Subcutaneous abdominal adipose tissue (tissue), 5 donors: Measurements from ENCODE around the gene PUS1.
"Not testable (repeated sequence)": the region's sequence is repeated elsewhere in the genome, so short reads cannot be mapped to it uniquely, and the experiment has no call there.

ENCODE experiments used
- H3K27ac ChIP-seq: one replicate; pipeline ENCODE4 v1.7.0; 2013; ENCODE audit warnings: low read depth, mild to moderate bottlenecking, inconsistent platforms, low read length, moderate library complexity
- H3K27me3 ChIP-seq, 5 donors: one replicate each; pipeline ENCODE4 v1.7.0; 2013; ENCODE audit warnings: low read length in 5 of 5, inconsistent platforms in 1 of 5; ENCODE audit not compliant: control insufficient read depth in 5 of 5, insufficient read depth in 4 of 5
- H3K36me3 ChIP-seq, 5 donors: one replicate each; pipeline ENCODE4 v1.7.0; 2013; ENCODE audit warnings: low read length in 5 of 5; ENCODE audit not compliant: control insufficient read depth in 5 of 5, insufficient read depth in 5 of 5
- H3K4me1 ChIP-seq, 5 donors: one replicate each; pipeline ENCODE4 v1.7.0; 2013; ENCODE audit warnings: low read length in 5 of 5, mild to moderate bottlenecking in 3 of 5, moderate library complexity in 1 of 5; ENCODE audit not compliant: control insufficient read depth in 5 of 5, insufficient read depth in 5 of 5
- H3K4me3 ChIP-seq, 5 donors: one replicate each; pipeline ENCODE4 v1.7.0; 2013; ENCODE audit warnings: low read length in 5 of 5, low read depth in 1 of 5
- H3K9ac ChIP-seq, 5 donors: one replicate each; pipeline ENCODE4 v1.7.0; 2013; ENCODE audit warnings: low read length in 5 of 5, mild to moderate bottlenecking in 4 of 5, moderate library complexity in 3 of 5
- H3K9me3 ChIP-seq, 5 donors: one replicate each; pipeline ENCODE4 v1.7.0; 2013; ENCODE audit warnings: low read length in 5 of 5; ENCODE audit not compliant: control insufficient read depth in 5 of 5
- donor health status: healthy.
- donor health status: healthy.
- donor health status: healthy.
- donor health status: healthy.
- donor health status: healthy.

PUS1 gene

GRCh38 chr12:131928711-131929580, at the start of gene PUS1:
PUS1 (plus strand) TSS chr12:131929276; CDS start chr12:131929723, 447 bp downstream.
- peak within 1 kb of the TSS; percentile 62 for H3K27ac ChIP-seq
- H3K9me3 ChIP-seq, result no peaks in the 10 kb centered on the region
- H3K4me1 ChIP-seq, result peaks cover 0 to 29% (median 27%) of the 10 kb centered on the region in 5 donors
- peak within 1 kb of the TSS in 4 of 5 donors; percentile 80 to 87 (median 82) for H3K9ac ChIP-seq
- peak within 1 kb of the TSS; percentile 59 to 87 (median 78) for H3K4me3 ChIP-seq
- peaks cover 0 to 22% (median 21%) of the 10 kb centered on the region in 5 donors for H3K36me3 ChIP-seq
- no peaks in the 10 kb centered on the region for H3K27me3 ChIP-seq

- no peaks in the 10 kb centered on the region for H3K36me3 ChIP-seq
- peaks cover 0 to 3% (median 0%) of the 10 kb centered on the region in 5 donors for H3K27me3 ChIP-seq
- no peak overlapping the region for H3K4me3 ChIP-seq
- no peak overlapping the region for H3K27ac ChIP-seq
- no peaks in the 10 kb centered on the region for H3K4me1 ChIP-seq
- peaks cover 0 to 5% (median 0%) of the 10 kb centered on the region in 5 donors for H3K9me3 ChIP-seq
- H3K9ac ChIP-seq, result no peak overlapping the region
Measured at GRCh38 chr12:131882804-131883520, 46.1 kb upstream of the PUS1 start.

GRCh38 chr12:131883521-131883900, 45.6 kb upstream of the PUS1 start:
- Histone ChIP-seq H3K4me3 (no peak overlapping the region), H3K9ac (no peak overlapping the region), H3K36me3 (no peaks in the 10 kb centered on the region), H3K27me3 (peaks cover 0 to 3% (median 0%) of the 10 kb centered on the region in 5 donors), H3K4me1 (no peaks in the 10 kb centered on the region), H3K27ac (no peak overlapping the region), H3K9me3 (peaks cover 0 to 5% (median 0%) of the 10 kb centered on the region in 5 donors)

GRCh38 chr12:131885076-131885475, 44.0 kb upstream of the PUS1 start:
- H3K9me3 ChIP-seq, H3K36me3 ChIP-seq, H3K4me1 ChIP-seq, H3K27me3 ChIP-seq, H3K9ac ChIP-seq, H3K27ac ChIP-seq, H3K4me3 ChIP-seq: not testable (repeated sequence)

- Histone ChIP-seq H3K4me1 (no peaks in the 10 kb centered on the region), H3K27ac (no peak overlapping the region), H3K27me3 (peaks cover 0 to 3% (median 0%) of the 10 kb centered on the region in 5 donors), H3K9ac (no peak overlapping the region), H3K36me3 (no peaks in the 10 kb centered on the region), H3K4me3 (no peak overlapping the region), H3K9me3 (peaks cover 0 to 5% (median 0%) of the 10 kb centered on the region in 5 donors)
Measured at GRCh38 chr12:131885543-131886057, 43.5 kb upstream of the PUS1 start.

- peaks cover 0 to 20% (median 14%) of the 10 kb centered on the region in 5 donors for H3K4me1 ChIP-seq
- H3K27me3 ChIP-seq, H3K9me3 ChIP-seq, H3K27ac ChIP-seq, H3K9ac ChIP-seq, H3K4me3 ChIP-seq, H3K36me3 ChIP-seq: not testable (repeated sequence)
Measured at GRCh38 chr12:131891722-131892121, 37.4 kb upstream of the PUS1 start.

- Histone ChIP-seq H3K27me3 (no peaks in the 10 kb centered on the region), H3K9me3 (no peaks in the 10 kb centered on the region), H3K4me3 (no peak overlapping the region), H3K36me3 (peaks cover 0 to 9% (median 0%) of the 10 kb centered on the region in 5 donors), H3K9ac (no peak overlapping the region), H3K4me1 (peaks cover 0 to 31% (median 21%) of the 10 kb centered on the region in 5 donors), H3K27ac (no peak overlapping the region)
Measured at GRCh38 chr12:131892711-131893604, 36.1 kb upstream of the PUS1 start.

- Histone ChIP-seq H3K9ac (no peak overlapping the region), H3K27me3 (no peaks in the 10 kb centered on the region), H3K27ac (no peak overlapping the region), H3K4me3 (peak overlapping the region in 1 of 5 donors; percentile 16), H3K36me3 (peaks cover 0 to 15% (median 0%) of the 10 kb centered on the region in 5 donors), H3K4me1 (peaks cover 0 to 32% (median 21%) of the 10 kb centered on the region in 5 donors), H3K9me3 (no peaks in the 10 kb centered on the region)
Measured at GRCh38 chr12:131893605-131894312, 35.3 kb upstream of the PUS1 start.

GRCh38 chr12:131894313-131894860, 34.7 kb upstream of the PUS1 start, which contains the start of gene ULK1:
ULK1 (plus strand) TSS chr12:131894622; CDS start chr12:131895002, 380 bp downstream.
- no peaks in the 10 kb centered on the region for H3K27me3 ChIP-seq
- H3K27ac ChIP-seq, result peak within 1 kb of the TSS; percentile 95
- no peaks in the 10 kb centered on the region for H3K9me3 ChIP-seq
- H3K4me3 ChIP-seq, result peak within 1 kb of the TSS; percentile 22 to 73 (median 70)
- H3K4me1 ChIP-seq, result peaks cover 0 to 32% (median 21%) of the 10 kb centered on the region in 5 donors
- H3K9ac ChIP-seq, result peak within 1 kb of the TSS in 4 of 5 donors; percentile 81 to 86 (median 82)
- peaks cover 0 to 15% (median under 1%) of the 10 kb centered on the region in 5 donors for H3K36me3 ChIP-seq
